ENCODE measurements around the gene MRPL36.

GRCh38 chr5:1838013-1838412 lies 38.4 kb upstream of the MRPL36 start:
- TF ChIP-seq GABPA (IDR thresholded peaks at IDR 0.05 in 1 of 2, conservative IDR thresholded peaks at IDR 0.05 in 1 of 2) (no peak), CTCF (IDR thresholded peaks at IDR 0.05; ENCODE audit: low read depth, low read length, missing input control) (no peak), TAF1 (conservative IDR thresholded peaks at IDR 0.05) (no peak), RXRA (IDR thresholded peaks at IDR 0.05) (no peak), SP1 (IDR thresholded peaks at IDR 0.05) (no peak), RAD21 (IDR thresholded peaks at IDR 0.05) (no peak), ATF3 (IDR thresholded peaks at IDR 0.05) (no peak), JUND (IDR thresholded peaks at IDR 0.05) (no peak), EGR1 (IDR thresholded peaks at IDR 0.05; ENCODE audit: low read depth in 2 of 2) (no peak), YY1 (IDR thresholded peaks at IDR 0.05) (no peak), MAX (IDR thresholded peaks at IDR 0.05) (no peak), NR2F2 (IDR thresholded peaks at IDR 0.05) (no peak)
- TF ChIP-seq, protein P1, sequence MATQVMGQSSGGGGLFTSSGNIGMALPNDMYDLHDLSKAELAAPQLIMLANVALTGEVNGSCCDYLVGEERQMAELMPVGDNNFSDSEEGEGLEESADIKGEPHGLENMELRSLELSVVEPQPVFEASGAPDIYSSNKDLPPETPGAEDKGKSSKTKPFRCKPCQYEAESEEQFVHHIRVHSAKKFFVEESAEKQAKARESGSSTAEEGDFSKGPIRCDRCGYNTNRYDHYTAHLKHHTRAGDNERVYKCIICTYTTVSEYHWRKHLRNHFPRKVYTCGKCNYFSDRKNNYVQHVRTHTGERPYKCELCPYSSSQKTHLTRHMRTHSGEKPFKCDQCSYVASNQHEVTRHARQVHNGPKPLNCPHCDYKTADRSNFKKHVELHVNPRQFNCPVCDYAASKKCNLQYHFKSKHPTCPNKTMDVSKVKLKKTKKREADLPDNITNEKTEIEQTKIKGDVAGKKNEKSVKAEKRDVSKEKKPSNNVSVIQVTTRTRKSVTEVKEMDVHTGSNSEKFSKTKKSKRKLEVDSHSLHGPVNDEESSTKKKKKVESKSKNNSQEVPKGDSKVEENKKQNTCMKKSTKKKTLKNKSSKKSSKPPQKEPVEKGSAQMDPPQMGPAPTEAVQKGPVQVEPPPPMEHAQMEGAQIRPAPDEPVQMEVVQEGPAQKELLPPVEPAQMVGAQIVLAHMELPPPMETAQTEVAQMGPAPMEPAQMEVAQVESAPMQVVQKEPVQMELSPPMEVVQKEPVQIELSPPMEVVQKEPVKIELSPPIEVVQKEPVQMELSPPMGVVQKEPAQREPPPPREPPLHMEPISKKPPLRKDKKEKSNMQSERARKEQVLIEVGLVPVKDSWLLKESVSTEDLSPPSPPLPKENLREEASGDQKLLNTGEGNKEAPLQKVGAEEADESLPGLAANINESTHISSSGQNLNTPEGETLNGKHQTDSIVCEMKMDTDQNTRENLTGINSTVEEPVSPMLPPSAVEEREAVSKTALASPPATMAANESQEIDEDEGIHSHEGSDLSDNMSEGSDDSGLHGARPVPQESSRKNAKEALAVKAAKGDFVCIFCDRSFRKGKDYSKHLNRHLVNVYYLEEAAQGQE (IDR thresholded peaks at IDR 0.05), result no peak
- TF ChIP-seq, protein P2, sequence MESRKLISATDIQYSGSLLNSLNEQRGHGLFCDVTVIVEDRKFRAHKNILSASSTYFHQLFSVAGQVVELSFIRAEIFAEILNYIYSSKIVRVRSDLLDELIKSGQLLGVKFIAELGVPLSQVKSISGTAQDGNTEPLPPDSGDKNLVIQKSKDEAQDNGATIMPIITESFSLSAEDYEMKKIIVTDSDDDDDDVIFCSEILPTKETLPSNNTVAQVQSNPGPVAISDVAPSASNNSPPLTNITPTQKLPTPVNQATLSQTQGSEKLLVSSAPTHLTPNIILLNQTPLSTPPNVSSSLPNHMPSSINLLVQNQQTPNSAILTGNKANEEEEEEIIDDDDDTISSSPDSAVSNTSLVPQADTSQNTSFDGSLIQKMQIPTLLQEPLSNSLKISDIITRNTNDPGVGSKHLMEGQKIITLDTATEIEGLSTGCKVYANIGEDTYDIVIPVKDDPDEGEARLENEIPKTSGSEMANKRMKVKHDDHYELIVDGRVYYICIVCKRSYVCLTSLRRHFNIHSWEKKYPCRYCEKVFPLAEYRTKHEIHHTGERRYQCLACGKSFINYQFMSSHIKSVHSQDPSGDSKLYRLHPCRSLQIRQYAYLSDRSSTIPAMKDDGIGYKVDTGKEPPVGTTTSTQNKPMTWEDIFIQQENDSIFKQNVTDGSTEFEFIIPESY (IDR thresholded peaks at IDR 0.05), result no peak
